ENCODE measurements around the gene FRMD4A.

DNA sequence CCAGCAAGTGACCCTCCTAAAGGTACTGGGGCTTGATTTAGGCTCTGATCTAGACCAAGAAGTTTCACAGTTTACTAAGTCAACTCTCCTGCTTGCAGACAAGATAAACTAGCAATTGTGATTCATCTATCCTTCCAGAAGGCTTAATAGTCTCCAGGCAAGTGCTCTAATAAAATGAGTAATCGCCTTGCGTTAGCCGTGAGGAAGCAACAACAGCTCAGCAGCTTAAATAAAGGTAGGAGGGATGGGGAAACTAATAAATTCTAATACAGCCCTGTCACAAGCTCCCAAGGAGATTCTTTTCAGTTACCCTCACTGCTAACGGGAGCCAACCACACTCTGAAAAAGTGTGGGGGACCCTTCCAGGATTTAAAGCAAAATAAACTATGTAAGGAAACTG lies 48.4 kb downstream of the FRMD4A start:
- TF ChIP-seq, protein P1, sequence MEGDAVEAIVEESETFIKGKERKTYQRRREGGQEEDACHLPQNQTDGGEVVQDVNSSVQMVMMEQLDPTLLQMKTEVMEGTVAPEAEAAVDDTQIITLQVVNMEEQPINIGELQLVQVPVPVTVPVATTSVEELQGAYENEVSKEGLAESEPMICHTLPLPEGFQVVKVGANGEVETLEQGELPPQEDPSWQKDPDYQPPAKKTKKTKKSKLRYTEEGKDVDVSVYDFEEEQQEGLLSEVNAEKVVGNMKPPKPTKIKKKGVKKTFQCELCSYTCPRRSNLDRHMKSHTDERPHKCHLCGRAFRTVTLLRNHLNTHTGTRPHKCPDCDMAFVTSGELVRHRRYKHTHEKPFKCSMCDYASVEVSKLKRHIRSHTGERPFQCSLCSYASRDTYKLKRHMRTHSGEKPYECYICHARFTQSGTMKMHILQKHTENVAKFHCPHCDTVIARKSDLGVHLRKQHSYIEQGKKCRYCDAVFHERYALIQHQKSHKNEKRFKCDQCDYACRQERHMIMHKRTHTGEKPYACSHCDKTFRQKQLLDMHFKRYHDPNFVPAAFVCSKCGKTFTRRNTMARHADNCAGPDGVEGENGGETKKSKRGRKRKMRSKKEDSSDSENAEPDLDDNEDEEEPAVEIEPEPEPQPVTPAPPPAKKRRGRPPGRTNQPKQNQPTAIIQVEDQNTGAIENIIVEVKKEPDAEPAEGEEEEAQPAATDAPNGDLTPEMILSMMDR (IDR thresholded peaks at IDR 0.05): no peak
- TF ChIP-seq POLR2AphosphoS5 (IDR thresholded peaks at IDR 0.05): no peak
- no peak for TF ChIP-seq EP300 (IDR thresholded peaks at IDR 0.05)
- TF ChIP-seq POLR2A (IDR thresholded peaks at IDR 0.05): no peak

Measured in upper lobe of left lung (tissue), 4 donors.